ENCODE results near the gene SNORC. TPM values are rescaled to one million over a fixed set of nuclear protein-coding genes. Genes with fewer than 3 reads are reported as not detected.
"Not testable (repeated sequence)": the region's sequence is repeated elsewhere in the genome, so short reads cannot be mapped to it uniquely, and the experiment has no call there.

The SNORC gene
- total RNA-seq, 1 donor from 2014 or later = 2.5 TPM

DNA sequence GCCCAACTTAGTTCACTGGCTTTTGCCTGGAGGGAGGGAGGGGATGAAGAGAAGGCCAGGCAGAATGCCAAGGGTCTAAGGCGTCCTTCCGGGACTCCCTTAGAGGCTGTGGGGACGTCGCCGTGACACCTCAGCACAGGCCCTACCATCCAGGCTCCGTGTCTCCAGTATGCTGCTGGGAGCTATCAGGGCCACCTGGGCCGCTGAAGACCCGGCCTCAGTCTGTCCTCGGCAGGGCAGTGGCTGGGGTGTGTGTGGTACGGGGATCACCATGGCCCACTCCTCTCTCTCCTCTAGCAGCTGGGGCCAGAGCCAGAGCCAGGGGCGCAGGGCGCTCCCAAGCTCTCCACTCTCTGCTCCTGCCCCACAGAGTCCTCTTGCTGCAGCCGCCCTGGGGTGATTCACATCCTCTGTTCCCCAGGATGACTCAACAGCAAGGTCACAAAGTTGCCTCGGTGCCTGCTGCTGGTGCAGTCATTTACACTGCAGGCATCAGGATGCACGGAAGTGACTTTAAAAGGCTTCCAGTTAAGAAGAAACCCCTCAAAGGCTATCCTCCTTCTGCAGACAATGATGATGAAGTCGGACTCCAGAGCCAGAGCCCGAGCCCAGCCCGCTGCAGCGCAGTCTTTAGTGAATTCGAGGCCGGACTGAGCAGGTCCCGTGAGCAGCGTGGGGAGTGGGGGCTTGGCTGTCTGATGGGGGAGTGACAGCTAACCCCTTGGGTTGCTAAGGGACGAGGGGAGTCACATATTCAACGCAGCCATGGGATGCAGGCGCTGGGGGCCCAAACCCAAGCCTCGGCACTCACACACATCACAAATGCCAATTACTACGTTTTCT lies 31.9 kb downstream of the SNORC start:
- no peak overlapping the region for H3K4me3 ChIP-seq (ENCODE audit: low read depth, low read length)
- TF ChIP-seq, protein P1, sequence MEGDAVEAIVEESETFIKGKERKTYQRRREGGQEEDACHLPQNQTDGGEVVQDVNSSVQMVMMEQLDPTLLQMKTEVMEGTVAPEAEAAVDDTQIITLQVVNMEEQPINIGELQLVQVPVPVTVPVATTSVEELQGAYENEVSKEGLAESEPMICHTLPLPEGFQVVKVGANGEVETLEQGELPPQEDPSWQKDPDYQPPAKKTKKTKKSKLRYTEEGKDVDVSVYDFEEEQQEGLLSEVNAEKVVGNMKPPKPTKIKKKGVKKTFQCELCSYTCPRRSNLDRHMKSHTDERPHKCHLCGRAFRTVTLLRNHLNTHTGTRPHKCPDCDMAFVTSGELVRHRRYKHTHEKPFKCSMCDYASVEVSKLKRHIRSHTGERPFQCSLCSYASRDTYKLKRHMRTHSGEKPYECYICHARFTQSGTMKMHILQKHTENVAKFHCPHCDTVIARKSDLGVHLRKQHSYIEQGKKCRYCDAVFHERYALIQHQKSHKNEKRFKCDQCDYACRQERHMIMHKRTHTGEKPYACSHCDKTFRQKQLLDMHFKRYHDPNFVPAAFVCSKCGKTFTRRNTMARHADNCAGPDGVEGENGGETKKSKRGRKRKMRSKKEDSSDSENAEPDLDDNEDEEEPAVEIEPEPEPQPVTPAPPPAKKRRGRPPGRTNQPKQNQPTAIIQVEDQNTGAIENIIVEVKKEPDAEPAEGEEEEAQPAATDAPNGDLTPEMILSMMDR (IDR thresholded peaks at IDR 0.05; ENCODE audit: insufficient read depth, low read length, poor library complexity, severe bottlenecking) = no peak
- DNase-seq (ENCODE audit: low read depth) = peak; percentile 81
- no peaks in the 10 kb centered on the region for H3K36me3 ChIP-seq (ENCODE audit: control insufficient read depth, insufficient read depth, low read length)
- H3K27me3 ChIP-seq (ENCODE audit: control insufficient read depth, insufficient read depth, low read length) = no peaks in the 10 kb centered on the region

DNA sequence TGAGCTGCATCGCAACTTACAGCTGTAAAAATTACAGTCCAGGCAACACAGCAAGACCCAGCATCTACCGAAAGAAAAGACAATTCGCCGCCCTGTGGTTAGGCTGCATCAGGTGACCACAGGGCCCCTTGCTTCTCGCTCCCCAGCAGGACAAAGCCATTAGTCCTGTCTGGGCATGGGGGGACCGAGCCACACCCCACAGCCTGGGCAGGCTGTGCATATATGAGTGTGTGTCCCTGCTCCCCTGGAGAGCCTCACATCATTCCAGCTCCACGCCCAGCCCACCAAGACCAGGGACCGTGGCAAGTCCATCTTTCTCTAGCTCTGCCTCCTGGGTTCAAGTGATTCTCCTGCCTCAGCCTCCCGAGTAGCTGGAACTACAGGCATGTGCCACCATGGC lies 33.9 kb downstream of the SNORC start:
- TF ChIP-seq, protein P1 (IDR thresholded peaks at IDR 0.05; ENCODE audit: insufficient read depth, low read length, poor library complexity, severe bottlenecking) = no peak
- H3K4me3 ChIP-seq (ENCODE audit: low read depth, low read length) = no peak overlapping the region
- DNase-seq (ENCODE audit: low read depth) = no peak
- no peaks in the 10 kb centered on the region for H3K36me3 ChIP-seq (ENCODE audit: control insufficient read depth, insufficient read depth, low read length)
- H3K27me3 ChIP-seq (ENCODE audit: control insufficient read depth, insufficient read depth, low read length) = no peaks in the 10 kb centered on the region

DNA sequence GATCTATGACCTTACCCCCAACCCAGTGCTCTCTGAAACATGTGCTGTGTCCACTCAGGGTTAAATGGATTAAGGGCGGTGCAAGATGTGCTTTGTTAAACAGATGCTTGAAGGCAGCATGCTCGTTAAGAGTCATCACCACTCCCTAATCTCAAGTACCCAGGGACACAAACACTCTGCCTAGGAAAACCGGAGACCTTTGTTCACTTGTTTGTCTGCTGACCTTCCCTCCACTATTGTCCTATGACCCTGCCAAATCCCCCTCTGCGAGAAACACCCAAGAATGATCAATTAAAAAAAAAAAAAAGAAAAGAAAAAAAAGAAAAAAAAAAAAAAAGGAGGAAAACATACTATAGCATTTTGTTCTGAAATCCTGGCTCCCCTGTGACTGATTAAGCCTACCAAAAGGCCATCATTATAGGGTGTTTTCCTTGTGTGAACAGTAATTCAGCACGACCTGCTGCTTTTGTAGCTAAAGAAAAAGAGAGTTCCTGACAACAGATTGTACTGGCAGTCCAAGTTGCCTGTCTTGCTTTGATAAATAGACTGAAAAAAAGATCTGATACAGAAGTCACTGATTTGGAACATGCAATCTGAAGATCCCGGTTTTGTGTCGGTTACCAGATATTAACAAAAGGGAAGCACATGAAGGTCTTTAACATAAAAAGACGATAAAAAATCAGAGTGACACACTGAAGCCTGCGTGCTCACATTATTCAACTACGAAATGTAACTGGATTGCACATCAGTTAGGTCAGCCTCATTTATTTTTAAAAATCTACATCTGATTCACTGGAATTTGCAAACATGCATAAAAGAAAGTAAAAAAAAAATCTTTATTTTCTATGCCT lies 37.0 kb downstream of the SNORC start:
- H3K36me3 ChIP-seq (ENCODE audit: control insufficient read depth, insufficient read depth, low read length); H3K4me3 ChIP-seq (ENCODE audit: low read depth, low read length); DNase-seq (ENCODE audit: low read depth); H3K27me3 ChIP-seq (ENCODE audit: control insufficient read depth, insufficient read depth, low read length): not testable (repeated sequence)

DNA sequence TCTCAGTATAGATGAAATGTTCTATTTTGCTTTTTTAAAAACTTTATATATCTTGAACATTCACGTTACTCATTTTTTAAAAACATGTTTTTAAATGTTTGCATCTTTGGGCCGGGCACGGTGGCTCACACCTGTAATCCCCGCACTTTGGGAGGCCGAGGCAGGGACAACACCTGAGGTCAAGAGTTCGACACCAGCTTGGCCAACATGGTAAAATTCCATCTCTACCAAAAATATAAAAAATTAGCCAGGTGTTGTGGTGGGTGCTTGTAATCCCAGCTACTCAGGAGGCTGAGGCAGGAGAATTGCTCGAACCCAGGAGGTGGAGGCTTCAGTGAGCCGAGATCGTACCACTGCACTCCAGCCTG lies 37.6 kb downstream of the SNORC start:
- not testable (repeated sequence) for H3K36me3 ChIP-seq (ENCODE audit: control insufficient read depth, insufficient read depth, low read length); H3K4me3 ChIP-seq (ENCODE audit: low read depth, low read length); H3K27me3 ChIP-seq (ENCODE audit: control insufficient read depth, insufficient read depth, low read length); DNase-seq (ENCODE audit: low read depth)

DNA sequence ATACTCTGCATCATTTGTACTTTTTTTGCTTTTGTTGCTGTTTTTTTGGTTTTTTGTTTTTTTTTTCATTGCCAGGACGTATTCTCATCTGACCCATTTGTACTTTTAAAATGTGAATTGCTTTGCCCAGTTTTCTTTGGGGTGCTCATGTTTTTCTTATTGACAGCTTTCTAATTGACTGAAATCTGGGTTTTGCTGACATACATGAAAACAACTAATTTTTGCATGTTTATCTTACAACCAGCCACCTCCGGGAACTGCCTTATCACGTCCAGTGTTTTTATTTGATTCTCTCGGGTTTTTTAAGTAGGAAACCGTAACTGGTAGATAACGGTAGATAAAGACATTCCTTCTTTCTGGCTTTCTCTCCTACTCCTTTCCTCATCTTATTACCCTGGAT lies 38.6 kb downstream of the SNORC start:
- no peak for DNase-seq (ENCODE audit: low read depth)
- no peaks in the 10 kb centered on the region for H3K36me3 ChIP-seq (ENCODE audit: control insufficient read depth, insufficient read depth, low read length)
- no peak overlapping the region for H3K4me3 ChIP-seq (ENCODE audit: low read depth, low read length)
- H3K27me3 ChIP-seq (ENCODE audit: control insufficient read depth, insufficient read depth, low read length) = no peaks in the 10 kb centered on the region
- TF ChIP-seq, protein P1 (IDR thresholded peaks at IDR 0.05; ENCODE audit: insufficient read depth, low read length, poor library complexity, severe bottlenecking) = no peak

DNA sequence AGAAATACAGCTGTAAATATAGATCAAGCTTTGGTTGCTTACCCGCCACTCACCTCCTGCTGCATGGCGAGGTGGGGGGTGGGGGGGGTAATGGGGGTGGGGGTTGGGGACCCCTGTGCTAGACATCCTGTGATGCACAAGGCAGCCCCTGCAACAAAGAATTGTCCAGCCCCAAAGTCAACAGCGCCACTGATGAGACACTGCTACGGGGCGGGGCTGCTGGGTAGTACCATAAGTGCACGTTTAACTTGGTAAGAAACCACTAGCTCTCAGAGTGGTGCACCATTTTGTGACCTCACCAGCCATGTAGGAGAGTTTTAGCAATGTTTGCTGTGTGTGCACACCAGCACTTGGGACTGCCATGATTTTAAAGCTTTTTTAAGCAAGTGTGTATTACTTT lies 40.3 kb downstream of the SNORC start:
- H3K36me3 ChIP-seq (ENCODE audit: control insufficient read depth, insufficient read depth, low read length) = no peaks in the 10 kb centered on the region
- no peak overlapping the region for H3K4me3 ChIP-seq (ENCODE audit: low read depth, low read length)
- TF ChIP-seq, protein P1 (IDR thresholded peaks at IDR 0.05; ENCODE audit: insufficient read depth, low read length, poor library complexity, severe bottlenecking) = no peak
- no peaks in the 10 kb centered on the region for H3K27me3 ChIP-seq (ENCODE audit: control insufficient read depth, insufficient read depth, low read length)
- DNase-seq (ENCODE audit: low read depth) = no peak
